CD4-positive, alpha-beta T cell (primary cell): ENCODE measurements around the gene GRIA1. TPM values are rescaled to one million over a fixed set of nuclear protein-coding genes. Genes with fewer than 3 reads are reported as not detected.

Experiments used
- ATAC-seq: fragments of 200-7000 bp; cut with Tn5 transposase; one replicate; pipeline ENCODE4 v1.10.0; 2022; ENCODE audit warnings: mild to moderate bottlenecking; ENCODE audit not compliant: poor library complexity
- CTCF ChIA-PET: fragments of 350-600 bp; sonication (Branson Sonifier 250); formaldehyde crosslinking; loops from one replicate; lab custom pipeline; 2021; ENCODE audit warnings: antibody characterized with exemption, inconsistent platforms; lab: Charles Lee
- POLR2A ChIA-PET: fragments of 350-600 bp; sonication (Branson Sonifier 250); formaldehyde crosslinking; loops from one replicate; lab custom pipeline; 2021; ENCODE audit warnings: antibody characterized with exemption, inconsistent platforms; lab: Charles Lee
- DNase-seq, 14 experiments: peaks; one replicate each; pipeline ENCODE4 v3.0.0-alpha.2; 2013 to 2020; ENCODE audit warnings: mixed read lengths in 2 of 14
- H3K27ac ChIP-seq, 2 donors: one replicate each; pipeline versions ENCODE4 v1.5.1 to v1.7.0; 2013; ENCODE audit warnings: low read length in 2 of 2, low read depth in 1 of 2, mild to moderate bottlenecking in 1 of 2
- H3K27me3 ChIP-seq, 2 experiments: 1 replicate in 1 of 2; 2 replicates in 1 of 2; pipeline versions ENCODE4 v1.6.1 to v1.7.0; 2013; ENCODE audit warnings: low read length in 2 of 2, control low read depth in 1 of 2, mild to moderate bottlenecking in 1 of 2, moderate library complexity in 1 of 2; ENCODE audit not compliant: insufficient read depth in 2 of 2, control insufficient read depth in 1 of 2
- H3K36me3 ChIP-seq: one replicate; pipeline ENCODE4 v1.6.1; 2013; ENCODE audit warnings: low read length, control low read depth; ENCODE audit not compliant: insufficient read depth
- H3K4me1 ChIP-seq: one replicate; pipeline ENCODE4 v1.6.1; 2013; ENCODE audit warnings: low read length, control low read depth; ENCODE audit not compliant: insufficient read depth
- H3K4me3 ChIP-seq: one replicate; pipeline ENCODE4 v1.5.1; 2013; ENCODE audit warnings: mild to moderate bottlenecking, low read length, moderate library complexity
- H3K9me3 ChIP-seq, 2 experiments: 1 replicate in 1 of 2; 2 replicates in 1 of 2; pipeline versions ENCODE4 v1.6.1 to v1.7.0; 2013; ENCODE audit warnings: low read length in 2 of 2, mild to moderate bottlenecking in 2 of 2, control low read depth in 1 of 2, moderate library complexity in 1 of 2; ENCODE audit not compliant: control insufficient read depth in 1 of 2, insufficient read depth in 1 of 2
- H3K27ac Mint-ChIP-seq: one replicate; pipeline ENCODE4 v1.8.0; 2020; ENCODE audit warnings: mixed read lengths
- H3K27me3 Mint-ChIP-seq: one replicate; pipeline ENCODE4 v1.8.0; 2021; ENCODE audit warnings: mixed read lengths
- H3K36me3 Mint-ChIP-seq: one replicate; pipeline ENCODE4 v1.8.0; 2021; ENCODE audit warnings: low read depth, mixed read lengths
- H3K4me1 Mint-ChIP-seq: one replicate; pipeline ENCODE4 v1.8.0; 2021; ENCODE audit warnings: low read depth, mixed read lengths
- H3K4me3 Mint-ChIP-seq: one replicate; pipeline ENCODE4 v1.8.0; 2020; ENCODE audit warnings: mild to moderate bottlenecking, mixed read lengths
- H3K9me3 Mint-ChIP-seq: one replicate; pipeline ENCODE4 v1.8.0; 2020; ENCODE audit warnings: mixed read lengths
- intact Hi-C, 2 experiments: fragments of 100-400 bp; cut with DNase I in 1 of 2; cut with micrococcal nuclease in 1 of 2; formaldehyde crosslinking; loops; one replicate each; pipeline versions ENCODE4 v1.15.1 to v1.9.0; 2023 to 2025; cut with DNase I, micrococcal nuclease
- total RNA-seq, 174 experiments: library from RNA in 2 of 174; stranded (reverse) in 2 of 174; gene quantifications; one replicate each; pipeline ENCODE4 v1.2.3 and lab custom pipeline; 2021 to 2026
- TF ChIP-seq, protein P1 (sequence below): fragments of 200-600 bp; IDR thresholded peaks from one replicate; pipeline ENCODE4 v1.8.0; 2022; ENCODE audit warnings: antibody characterized with exemption, mild to moderate bottlenecking

Gene GRIA1
- total RNA-seq, 2 experiments from 2014 or later: not detected

DNA sequence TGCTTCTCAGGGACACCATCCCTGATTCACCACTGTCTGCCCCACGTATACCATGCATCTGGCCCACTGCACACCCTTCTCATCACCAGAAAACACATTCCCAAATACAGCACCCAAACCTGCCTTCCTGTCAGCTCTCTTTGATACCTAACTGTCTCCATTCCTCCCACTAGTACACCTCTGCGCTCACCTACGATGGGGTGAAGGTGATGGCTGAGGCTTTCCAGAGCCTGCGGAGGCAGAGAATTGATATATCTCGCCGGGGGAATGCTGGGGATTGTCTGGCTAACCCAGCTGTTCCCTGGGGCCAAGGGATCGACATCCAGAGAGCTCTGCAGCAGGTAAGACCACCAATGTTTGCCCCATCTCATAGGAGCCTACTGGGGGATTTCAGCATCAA is 186.4 kb downstream of the GRIA1 start:
- intact Hi-C loops: no loop called here
- Histone ChIP-seq H3K36me3 (no peaks in the 10 kb centered on the region), H3K4me1 (no peaks in the 10 kb centered on the region), H3K27ac (no peak overlapping the region), H3K27me3 (no peaks in the 10 kb centered on the region), H3K4me3 (no peak overlapping the region), H3K9me3 (no peaks in the 10 kb centered on the region)
- H3K4me1 Mint-ChIP-seq: no peaks in the 10 kb centered on the region
- TF ChIP-seq, protein P1, sequence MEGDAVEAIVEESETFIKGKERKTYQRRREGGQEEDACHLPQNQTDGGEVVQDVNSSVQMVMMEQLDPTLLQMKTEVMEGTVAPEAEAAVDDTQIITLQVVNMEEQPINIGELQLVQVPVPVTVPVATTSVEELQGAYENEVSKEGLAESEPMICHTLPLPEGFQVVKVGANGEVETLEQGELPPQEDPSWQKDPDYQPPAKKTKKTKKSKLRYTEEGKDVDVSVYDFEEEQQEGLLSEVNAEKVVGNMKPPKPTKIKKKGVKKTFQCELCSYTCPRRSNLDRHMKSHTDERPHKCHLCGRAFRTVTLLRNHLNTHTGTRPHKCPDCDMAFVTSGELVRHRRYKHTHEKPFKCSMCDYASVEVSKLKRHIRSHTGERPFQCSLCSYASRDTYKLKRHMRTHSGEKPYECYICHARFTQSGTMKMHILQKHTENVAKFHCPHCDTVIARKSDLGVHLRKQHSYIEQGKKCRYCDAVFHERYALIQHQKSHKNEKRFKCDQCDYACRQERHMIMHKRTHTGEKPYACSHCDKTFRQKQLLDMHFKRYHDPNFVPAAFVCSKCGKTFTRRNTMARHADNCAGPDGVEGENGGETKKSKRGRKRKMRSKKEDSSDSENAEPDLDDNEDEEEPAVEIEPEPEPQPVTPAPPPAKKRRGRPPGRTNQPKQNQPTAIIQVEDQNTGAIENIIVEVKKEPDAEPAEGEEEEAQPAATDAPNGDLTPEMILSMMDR: no peak
- H3K36me3 Mint-ChIP-seq: no peaks in the 10 kb centered on the region
- CTCF ChIA-PET: interaction anchor here (1.7 kb wide), 1 partner anchor 22 kb away, joined by 3 read pairs; no protein-coding TSS in a partner anchor
- no peak overlapping the region for H3K4me3 Mint-ChIP-seq
- peaks cover 3% of the 10 kb centered on the region for H3K9me3 Mint-ChIP-seq
- no peaks in the 10 kb centered on the region for H3K27me3 Mint-ChIP-seq
- POLR2A ChIA-PET: no interaction called here
- no peak overlapping the region for H3K27ac Mint-ChIP-seq
- DNase-seq (no peak), ATAC-seq (no peak)

DNA sequence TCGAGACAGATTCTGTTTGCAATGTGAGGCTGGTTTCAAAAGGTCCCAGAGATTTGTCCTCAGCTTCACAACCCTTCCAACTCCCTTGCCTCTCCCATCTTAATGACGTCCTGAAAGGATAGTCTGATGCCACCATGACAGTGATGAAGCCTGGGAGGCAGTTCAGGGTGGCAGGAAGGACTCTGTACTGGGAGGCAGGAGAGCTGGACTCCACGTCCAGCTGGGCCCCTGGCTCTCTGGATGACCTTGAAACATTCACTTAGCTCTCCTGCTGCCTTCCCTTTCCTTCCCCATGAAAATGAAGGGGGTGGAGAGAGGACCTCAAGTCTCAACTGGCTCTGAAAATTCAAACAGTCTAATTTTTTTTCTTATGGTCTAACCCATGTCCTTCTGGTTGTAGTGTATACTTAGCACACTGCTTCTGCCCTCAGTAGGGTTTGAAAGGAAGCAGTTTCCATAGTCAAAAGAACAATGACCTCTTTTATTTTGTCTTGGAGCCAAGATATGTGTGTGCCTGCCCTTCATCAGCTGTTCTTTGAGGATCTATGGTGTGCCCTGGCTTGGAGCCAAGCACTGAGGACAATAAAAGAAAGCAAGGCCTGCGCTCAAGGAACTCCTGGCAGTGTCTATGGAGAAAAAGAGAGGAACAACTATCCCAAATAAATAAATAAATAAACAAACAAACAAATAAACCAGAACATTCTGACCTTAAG is 188.3 kb downstream of the GRIA1 start:
- Histone ChIP-seq H3K4me1 (no peaks in the 10 kb centered on the region), H3K4me3 (no peak overlapping the region), H3K27me3 (no peaks in the 10 kb centered on the region), H3K9me3 (no peaks in the 10 kb centered on the region), H3K27ac (no peak overlapping the region), H3K36me3 (no peaks in the 10 kb centered on the region)
- DNase-seq (no peak), ATAC-seq (no peak)
- CTCF ChIA-PET: interaction anchor here (1.7 kb wide), 1 partner anchor 20 kb away, joined by 3 read pairs; no protein-coding TSS in a partner anchor
- Mint-ChIP-seq H3K36me3 (no peaks in the 10 kb centered on the region), H3K4me3 (no peak overlapping the region), H3K27ac (no peak overlapping the region), H3K27me3 (no peaks in the 10 kb centered on the region), H3K9me3 (peaks cover 3% of the 10 kb centered on the region), H3K4me1 (no peaks in the 10 kb centered on the region)
- intact Hi-C loops: no loop called here
- TF ChIP-seq, protein P1: no peak
- POLR2A ChIA-PET: no interaction called here

DNA sequence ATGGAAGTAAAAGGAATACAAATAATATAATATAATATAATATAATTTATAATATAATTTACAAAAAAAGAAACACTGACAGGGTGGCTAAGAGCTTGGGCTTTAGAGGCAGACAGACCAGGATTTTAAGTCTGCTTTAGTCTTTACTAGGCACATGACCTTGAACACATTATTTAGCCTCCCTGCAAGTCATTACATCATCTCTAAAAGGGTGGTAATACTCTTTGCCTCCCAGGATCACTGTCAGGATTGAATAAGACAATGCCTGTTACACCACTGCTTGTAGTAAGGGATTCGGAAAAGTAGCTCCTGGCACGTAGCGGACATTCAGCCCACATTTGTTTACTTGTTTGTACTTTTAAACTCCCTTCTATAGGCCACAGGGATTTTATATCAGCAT is 199.8 kb downstream of the GRIA1 start:
- Histone ChIP-seq H3K9me3 (no peaks in the 10 kb centered on the region), H3K27me3 (no peaks in the 10 kb centered on the region), H3K27ac (no peak overlapping the region), H3K36me3 (no peaks in the 10 kb centered on the region), H3K4me1 (no peaks in the 10 kb centered on the region), H3K4me3 (no peak overlapping the region)
- Mint-ChIP-seq H3K27ac (no peak overlapping the region), H3K36me3 (no peaks in the 10 kb centered on the region), H3K4me3 (no peak overlapping the region), H3K27me3 (no peaks in the 10 kb centered on the region), H3K4me1 (no peaks in the 10 kb centered on the region), H3K9me3 (no peaks in the 10 kb centered on the region)
- intact Hi-C loops: no loop called here
- ATAC-seq: no peak
- POLR2A ChIA-PET: no interaction called here
- CTCF ChIA-PET: no interaction called here
- TF ChIP-seq, protein P1: no peak
- no peak for DNase-seq
